GM12878 (cell line): ENCODE results near the gene TUBB. TPM values are rescaled to one million over a fixed set of nuclear protein-coding genes. Genes with fewer than 3 reads are reported as not detected.

Experiments
- ATF3 ChIP-seq: IDR thresholded peaks from 2 replicates; pipeline ENCODE4 v1.6.1; 2011; ENCODE audit warnings: low read depth, mild to moderate bottlenecking, low read length, moderate library complexity, borderline replicate concordance; ENCODE audit errors: extremely low read depth
- BACH1 ChIP-seq: fragments of 450-650 bp; IDR thresholded peaks from 2 replicates; pipeline ENCODE4 v1.6.1; 2017; ENCODE audit warnings: mild to moderate bottlenecking, borderline replicate concordance
- BHLHE40 ChIP-seq, 2 experiments: fragments of 450-650 bp in 1 of 2; IDR thresholded peaks; 2 replicates each; pipeline ENCODE4 v1.6.1; 2011 to 2017; ENCODE audit warnings: low read depth in 2 of 2, borderline replicate concordance in 1 of 2, improper control_type of control experiment in 1 of 2, low read length in 1 of 2, mild to moderate bottlenecking in 1 of 2
- CTCF ChIP-seq, 3 experiments: IDR thresholded peaks in 2 of 3; conservative IDR thresholded peaks in 1 of 3; 2 replicates each; pipeline ENCODE4 v1.5.1; 2011; ENCODE audit warnings: low read depth in 3 of 3, low read length in 3 of 3, mild to moderate bottlenecking in 3 of 3, control low read depth in 2 of 3, moderate library complexity in 2 of 3, inconsistent platforms in 1 of 3, mixed read lengths in 1 of 3; ENCODE audit not compliant: control insufficient read depth in 2 of 3, insufficient read depth in 1 of 3; ENCODE audit errors: extremely low read depth in 1 of 3
- ELK1 ChIP-seq: IDR thresholded peaks from 2 replicates; pipeline ENCODE4 v1.6.1; 2012; ENCODE audit warnings: low read depth, low read length, improper control_type of control experiment
- REST ChIP-seq: IDR thresholded peaks from 2 replicates; pipeline ENCODE4 v1.6.1; 2012; ENCODE audit warnings: mild to moderate bottlenecking, low read depth, low read length
- TCF12 ChIP-seq: IDR thresholded peaks from 2 replicates; pipeline ENCODE4 v1.6.1; 2011; ENCODE audit warnings: low read depth, mild to moderate bottlenecking, low read length
- ZBTB40 ChIP-seq: fragments of 450-650 bp; IDR thresholded peaks from 2 replicates; pipeline ENCODE4 v1.6.1; 2016; ENCODE audit warnings: mild to moderate bottlenecking, moderate library complexity, borderline replicate concordance
- ZSCAN29 ChIP-seq: fragments of 450-650 bp; IDR thresholded peaks from 2 replicates; pipeline ENCODE4 v1.6.1; 2017; ENCODE audit warnings: mild to moderate bottlenecking, moderate library complexity
- polyA plus RNA-seq, 11 experiments: library from polyadenylated mRNA; depleted of rRNA in 4 of 11; unstranded in 6 of 11; stranded (reverse) in 5 of 11; fragments of >200 nt; fragmentation: Nextera tagmentation in 4 of 11; fragmentation: Illumina TruSeq in 1 of 11; extraction: Ambion mirVana in 4 of 11; extraction: Trizol in 1 of 11; gene quantifications; 1 replicate in 1 of 11; 2 replicates in 10 of 11; pipeline versions ENCODE4 v1.2.1 to v1.2.3, GENCODE V29; 2011 to 2016; ENCODE audit warnings: inconsistent platforms in 2 of 11, missing spikeins in 2 of 11, low read depth in 1 of 11
- total RNA-seq, 4 experiments: library from RNA; depleted of rRNA in 3 of 4; stranded (reverse); fragments of >200 nt in 3 of 4; fragmentation: Illumina TruSeq in 1 of 4; extraction: Trizol in 1 of 4; gene quantifications; 2 replicates each; pipeline versions ENCODE4 v1.2.1 to v1.2.3, GENCODE V29; 2013 to 2021

Gene TUBB
- total and polyA plus RNA-seq, 10 of the 15 experiments (the other 5 are each of a cell fraction or from before 2014, with no cell fraction given) = 1,039 to 3,052 (median 1,656) TPM

GRCh38 chr6:30672445-30673253, 47.5 kb upstream of the TUBB start, which contains the start of gene DHX16 (continued):
- TF ChIP-seq CTCF (IDR thresholded peaks at IDR 0.05 in 2 of 3, conservative IDR thresholded peaks at IDR 0.05 in 1 of 3; ENCODE audit: control insufficient read depth in 2 of 3, extremely low read depth in 1 of 3, insufficient read depth in 1 of 3, low read depth in 3 of 3, low read length in 3 of 3) = peak; percentile 77 to 93 (median 88); a peak in 5 of 6 replicates
- TF ChIP-seq REST = no peak; the same call in 1 of the 2 replicates
- peak; percentile 60 for TF ChIP-seq ZSCAN29
- TF ChIP-seq ELK1 = 0 out of 2 replicates have a peak, but pooled peaks have one; percentile 49
- TF ChIP-seq TCF12 = no peak
- TF ChIP-seq BHLHE40 (IDR thresholded peaks at IDR 0.05; ENCODE audit: borderline replicate concordance in 1 of 2, low read depth in 2 of 2, low read length in 1 of 2) = peak; percentile 14 to 41; a peak in 1 of 4 replicates
- peak; percentile 73; the same call in 1 of the 2 replicates for TF ChIP-seq ZBTB40
- TF ChIP-seq ATF3 = no peak
- TF ChIP-seq BACH1 = peak; percentile 49; the same call in 1 of the 2 replicates
